Vagina (tissue), 2 donors: ENCODE results near the gene IL20RB.

Source experiments
- POLR2A ChIP-seq, 2 donors: fragments of 450-650 bp; IDR thresholded peaks; one replicate each; pipeline ENCODE4 v1.6.1; 2017; ENCODE audit warnings: antibody characterized with exemption in 2 of 2, mild to moderate bottlenecking in 2 of 2, moderate library complexity in 2 of 2
- TF ChIP-seq, protein P1 (sequence below), 3 experiments: fragments of 450-650 bp in 2 of 3; fragments of 200-600 bp in 1 of 3; sonication (generic) in 1 of 3; IDR thresholded peaks; one replicate each; pipeline ENCODE4 v1.5.1; 2017 to 2019; ENCODE audit warnings: antibody characterized with exemption in 3 of 3, mild to moderate bottlenecking in 2 of 3, moderate library complexity in 2 of 3

DNA sequence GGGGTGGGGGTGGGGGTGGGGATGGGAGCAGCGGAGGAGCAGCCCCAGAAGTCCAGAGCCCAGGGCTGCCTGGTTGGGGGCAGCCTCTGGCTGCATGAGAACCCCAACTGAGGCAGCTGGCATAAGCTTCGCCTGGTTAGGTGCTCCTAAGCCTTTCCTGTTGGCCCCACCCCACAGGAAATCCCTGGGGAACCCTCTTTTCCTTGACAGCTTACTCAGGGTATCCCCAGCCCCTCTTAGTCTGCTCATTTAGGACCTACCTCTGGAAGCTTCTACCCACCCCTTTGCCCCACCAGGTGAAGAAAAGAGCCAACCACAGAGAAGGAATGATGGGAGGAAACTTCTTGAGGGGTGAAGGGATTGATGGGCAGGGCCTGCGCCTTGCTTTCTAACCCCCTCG lies 53.4 kb downstream of the IL20RB start:
- TF ChIP-seq POLR2A (IDR thresholded peaks at IDR 0.05) = no peak
- TF ChIP-seq, protein P1, sequence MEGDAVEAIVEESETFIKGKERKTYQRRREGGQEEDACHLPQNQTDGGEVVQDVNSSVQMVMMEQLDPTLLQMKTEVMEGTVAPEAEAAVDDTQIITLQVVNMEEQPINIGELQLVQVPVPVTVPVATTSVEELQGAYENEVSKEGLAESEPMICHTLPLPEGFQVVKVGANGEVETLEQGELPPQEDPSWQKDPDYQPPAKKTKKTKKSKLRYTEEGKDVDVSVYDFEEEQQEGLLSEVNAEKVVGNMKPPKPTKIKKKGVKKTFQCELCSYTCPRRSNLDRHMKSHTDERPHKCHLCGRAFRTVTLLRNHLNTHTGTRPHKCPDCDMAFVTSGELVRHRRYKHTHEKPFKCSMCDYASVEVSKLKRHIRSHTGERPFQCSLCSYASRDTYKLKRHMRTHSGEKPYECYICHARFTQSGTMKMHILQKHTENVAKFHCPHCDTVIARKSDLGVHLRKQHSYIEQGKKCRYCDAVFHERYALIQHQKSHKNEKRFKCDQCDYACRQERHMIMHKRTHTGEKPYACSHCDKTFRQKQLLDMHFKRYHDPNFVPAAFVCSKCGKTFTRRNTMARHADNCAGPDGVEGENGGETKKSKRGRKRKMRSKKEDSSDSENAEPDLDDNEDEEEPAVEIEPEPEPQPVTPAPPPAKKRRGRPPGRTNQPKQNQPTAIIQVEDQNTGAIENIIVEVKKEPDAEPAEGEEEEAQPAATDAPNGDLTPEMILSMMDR (IDR thresholded peaks at IDR 0.05) = no peak
